Measurements from ENCODE around the gene CRCP.
"Not testable (repeated sequence)": the region's sequence is repeated elsewhere in the genome, so short reads cannot be mapped to it uniquely, and the experiment has no call there.

CRCP gene

GRCh38 chr7:66114743-66115649 lies at the start of gene CRCP:
TSS of gene CRCP (plus strand) at chr7:66114847. CDS start at chr7:66114963, 116 bp downstream.
- peak; percentile 80 for DNase-seq (ENCODE audit: low read depth)

- DNase-seq (ENCODE audit: low read depth), result no peak
Measured at GRCh38 chr7:66069732-66070131, 44.9 kb upstream of the CRCP start.

- DNase-seq (ENCODE audit: low read depth), result no peak
Measured at GRCh38 chr7:66070222-66070621, 44.4 kb upstream of the CRCP start.

- not testable (repeated sequence) for DNase-seq (ENCODE audit: low read depth)
Measured at GRCh38 chr7:66072208-66072607, 42.4 kb upstream of the CRCP start.

- DNase-seq (ENCODE audit: low read depth), result peak; percentile 85
Measured at GRCh38 chr7:66075590-66076461, 38.8 kb upstream of the CRCP start, which contains the start of gene ASL. TSS of gene ASL (plus strand) at chr7:66075819. CDS start at chr7:66076082, 263 bp downstream.

DNA sequence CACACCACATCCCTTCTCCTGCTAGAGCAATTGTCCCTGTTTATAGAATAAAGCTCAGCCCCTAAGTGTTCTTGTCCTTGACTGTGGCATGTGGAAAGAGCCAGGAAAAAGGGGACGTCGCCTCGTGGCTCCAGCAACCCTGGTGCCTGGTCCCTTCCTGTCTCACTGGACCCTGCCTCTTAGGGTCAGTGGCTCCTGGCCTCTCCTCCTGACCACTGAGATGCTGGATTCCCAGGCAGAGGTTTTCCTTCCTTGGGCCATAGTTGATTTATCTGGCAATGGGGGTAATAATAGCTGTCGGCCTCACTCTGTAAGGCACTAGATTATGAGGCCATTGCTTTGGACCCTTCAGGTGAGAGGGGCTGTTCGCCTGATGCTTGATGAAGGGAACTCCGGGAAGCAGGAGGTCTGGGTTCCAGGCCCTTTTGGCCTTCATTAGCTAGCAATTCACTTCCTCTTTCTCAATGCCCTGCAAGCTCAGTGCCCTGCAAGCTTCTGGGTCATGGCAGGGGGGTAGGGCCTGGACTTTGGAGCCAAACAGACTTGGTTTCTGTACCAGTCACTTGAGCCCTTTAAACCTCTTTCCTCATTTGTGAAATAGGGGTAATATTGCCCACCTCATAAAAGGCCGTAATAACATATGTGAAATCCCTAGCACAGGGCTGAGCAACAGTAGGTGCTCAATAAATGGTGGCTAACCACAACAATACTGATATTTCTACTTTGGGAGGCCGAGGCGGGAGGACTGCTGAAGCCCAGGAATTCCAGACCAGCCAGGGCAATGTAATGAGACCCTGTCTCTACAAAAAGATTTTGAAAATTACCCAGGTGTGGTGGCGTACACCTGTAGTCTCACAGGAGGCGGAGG lies 38.0 kb upstream of the CRCP start:
- DNase-seq (ENCODE audit: low read depth), result no peak

DNA sequence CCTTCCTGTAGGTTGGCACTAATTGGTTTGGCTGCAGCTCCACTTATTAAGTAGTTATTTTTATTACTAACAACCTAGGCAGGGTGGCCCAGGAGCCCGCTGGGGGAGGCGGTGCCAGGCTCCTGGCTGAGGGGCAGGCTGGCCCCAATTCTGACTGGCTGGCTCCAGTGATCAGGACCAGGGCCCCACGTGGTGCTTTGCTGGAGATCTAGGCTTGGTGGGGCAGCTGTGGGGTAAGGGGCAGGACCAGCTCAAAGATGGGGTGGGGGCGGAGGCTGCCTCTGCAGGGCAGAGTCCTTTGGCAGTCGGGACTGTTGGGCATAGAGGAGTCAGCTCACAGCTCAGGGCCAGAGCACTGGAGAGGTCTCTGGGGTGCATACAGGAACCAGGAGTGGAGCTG lies 36.6 kb upstream of the CRCP start:
- no peak for DNase-seq (ENCODE audit: low read depth)

DNA sequence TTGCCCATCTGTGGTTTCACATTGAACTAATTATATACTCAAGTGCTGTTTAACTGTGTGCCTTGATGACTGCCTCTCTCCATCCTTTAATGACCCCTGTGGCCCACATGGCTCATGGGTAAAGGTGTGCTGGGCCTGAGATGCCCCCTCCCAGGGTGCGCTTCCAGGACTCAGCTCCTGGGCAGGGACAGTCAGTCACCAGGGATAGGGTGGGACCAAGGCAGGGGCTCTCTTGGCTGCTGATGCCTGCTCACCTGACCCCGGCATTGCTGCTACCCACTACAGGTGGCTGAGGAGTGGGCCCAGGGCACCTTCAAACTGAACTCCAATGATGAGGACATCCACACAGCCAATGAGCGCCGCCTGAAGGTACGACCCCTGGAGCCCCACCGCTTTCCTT lies 32.6 kb upstream of the CRCP start:
- no peak for DNase-seq (ENCODE audit: low read depth)

- no peak for DNase-seq (ENCODE audit: low read depth)
Measured at GRCh38 chr7:66082886-66083415, 31.7 kb upstream of the CRCP start.

DNA sequence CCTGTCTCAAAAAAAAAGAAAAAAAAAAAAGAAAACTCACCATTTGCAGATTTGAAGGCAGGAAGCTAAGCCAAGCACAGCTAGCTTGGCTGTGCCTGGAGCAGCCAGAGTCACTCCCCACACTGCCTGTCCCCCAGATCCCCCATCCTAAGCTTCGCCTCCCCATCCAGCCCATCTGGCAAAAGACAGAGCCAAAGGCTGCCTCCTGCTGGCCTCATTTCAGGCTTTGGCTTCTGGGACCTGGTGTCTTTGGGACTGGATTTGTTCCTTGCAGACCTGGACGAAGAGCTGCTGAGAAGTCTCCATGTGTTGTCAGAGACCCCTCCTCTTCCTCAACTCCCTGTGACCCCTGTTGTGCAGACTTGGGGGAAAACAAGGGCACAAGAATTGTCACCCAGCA lies 31.0 kb upstream of the CRCP start:
- DNase-seq (ENCODE audit: low read depth), result no peak

GRCh38 chr7:66088861-66089838 lies 25.5 kb upstream of the CRCP start:
- DNase-seq (ENCODE audit: low read depth), result no peak

- no peak for DNase-seq (ENCODE audit: low read depth)
Measured at GRCh38 chr7:66092654-66093053, 22.0 kb upstream of the CRCP start.

GRCh38 chr7:66095010-66095409 lies 19.6 kb upstream of the CRCP start:
- no peak for DNase-seq (ENCODE audit: low read depth)

- DNase-seq (ENCODE audit: low read depth), result no peak
Measured at GRCh38 chr7:66099232-66099550, 15.5 kb upstream of the CRCP start.

DNA sequence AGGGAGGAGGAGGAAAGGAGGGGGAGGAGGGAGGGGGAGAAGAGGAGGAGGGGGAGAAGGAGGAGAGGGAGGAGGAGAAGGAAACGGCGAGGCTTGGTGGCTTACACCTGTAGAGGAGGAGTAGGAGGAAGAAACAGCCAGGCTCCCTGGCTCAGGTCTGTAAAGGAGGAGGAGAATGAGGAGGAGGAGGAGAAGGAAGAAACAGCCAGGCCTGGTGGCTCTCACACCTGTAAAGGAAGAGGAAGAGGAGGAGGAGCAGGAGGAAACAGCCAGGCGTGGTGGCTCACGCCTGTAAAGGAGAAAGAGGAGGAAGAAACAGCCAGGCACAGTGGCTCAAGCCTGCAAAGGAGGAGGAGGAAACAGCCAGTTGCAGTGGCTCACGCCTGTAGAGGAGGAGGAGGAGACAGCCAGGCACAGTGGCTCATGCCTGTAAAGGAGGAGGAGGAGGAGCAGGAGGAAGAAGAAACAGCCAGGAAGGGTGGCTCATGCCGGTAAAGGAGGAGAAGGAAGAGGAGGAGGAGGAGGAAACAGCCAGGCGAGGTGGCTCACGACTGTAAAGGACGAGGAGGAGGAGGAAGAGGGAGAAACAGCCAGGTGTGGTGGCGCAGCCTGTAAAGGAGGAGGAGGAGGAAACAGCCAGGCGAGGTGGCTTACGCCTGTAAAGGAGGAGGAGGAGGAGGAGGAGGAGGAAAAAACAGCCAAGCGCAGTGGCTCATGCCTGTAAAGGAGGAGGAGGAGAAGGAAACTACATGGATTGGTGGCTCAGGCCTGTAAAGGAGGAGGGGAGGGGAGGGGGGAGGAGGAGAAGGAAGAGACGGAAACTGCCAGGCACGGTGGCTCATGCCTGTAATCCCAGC lies 14.9 kb upstream of the CRCP start:
- DNase-seq (ENCODE audit: low read depth), result peak; percentile 11

DNA sequence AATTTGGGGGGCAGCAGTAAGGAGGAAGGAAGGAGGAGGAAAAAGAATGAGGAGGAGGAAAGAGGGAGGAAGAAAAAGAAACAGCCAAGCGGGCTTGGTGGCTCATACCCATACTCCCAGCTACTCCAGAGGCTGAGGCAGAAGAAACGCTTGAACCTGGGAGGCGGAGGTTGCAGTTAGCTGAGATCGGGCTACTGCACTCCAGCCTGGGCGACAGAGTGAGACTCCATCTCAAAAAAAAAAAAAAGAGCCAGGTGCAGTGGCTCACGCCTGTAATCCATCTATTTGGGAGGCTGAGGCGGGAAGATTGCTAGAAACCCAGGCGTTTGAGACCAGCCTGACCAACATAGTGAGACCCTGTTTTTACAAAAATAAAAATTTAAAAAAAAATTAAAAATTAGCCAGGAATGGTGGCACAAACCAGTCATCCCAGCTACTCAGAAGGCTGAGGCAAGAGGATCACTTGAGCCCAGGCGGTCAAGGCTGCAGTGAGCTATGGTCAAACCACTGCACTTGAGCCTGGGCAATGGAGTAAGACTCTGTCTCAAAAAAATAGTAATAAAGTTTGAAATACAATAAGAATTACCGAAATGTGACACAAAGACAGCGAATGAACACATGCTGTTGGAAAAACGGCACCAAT lies 14.1 kb upstream of the CRCP start:
- DNase-seq (ENCODE audit: low read depth), result no peak

GRCh38 chr7:66102168-66102567 lies 12.5 kb upstream of the CRCP start:
- not testable (repeated sequence) for DNase-seq (ENCODE audit: low read depth)

DNA sequence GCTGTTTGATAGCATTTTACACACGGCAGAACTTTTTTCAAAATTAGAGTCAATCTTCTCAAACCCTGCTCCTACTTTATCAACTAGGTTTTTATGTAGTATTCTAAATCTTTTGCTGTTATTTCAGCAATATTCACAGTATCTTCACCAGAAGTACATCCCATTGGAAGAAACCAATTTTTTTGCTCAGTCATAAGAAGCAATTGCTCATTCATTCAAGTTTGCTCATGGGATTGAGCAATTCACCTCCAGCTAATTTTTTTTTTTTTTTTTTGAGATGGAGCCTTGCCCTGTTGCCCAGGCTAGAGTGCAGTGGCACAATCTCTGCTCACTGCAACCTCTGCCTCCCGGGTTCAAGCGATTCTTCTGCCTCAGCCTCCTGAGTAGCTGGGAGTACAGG lies 10.7 kb upstream of the CRCP start:
- DNase-seq (ENCODE audit: low read depth), result not testable (repeated sequence)

DNA sequence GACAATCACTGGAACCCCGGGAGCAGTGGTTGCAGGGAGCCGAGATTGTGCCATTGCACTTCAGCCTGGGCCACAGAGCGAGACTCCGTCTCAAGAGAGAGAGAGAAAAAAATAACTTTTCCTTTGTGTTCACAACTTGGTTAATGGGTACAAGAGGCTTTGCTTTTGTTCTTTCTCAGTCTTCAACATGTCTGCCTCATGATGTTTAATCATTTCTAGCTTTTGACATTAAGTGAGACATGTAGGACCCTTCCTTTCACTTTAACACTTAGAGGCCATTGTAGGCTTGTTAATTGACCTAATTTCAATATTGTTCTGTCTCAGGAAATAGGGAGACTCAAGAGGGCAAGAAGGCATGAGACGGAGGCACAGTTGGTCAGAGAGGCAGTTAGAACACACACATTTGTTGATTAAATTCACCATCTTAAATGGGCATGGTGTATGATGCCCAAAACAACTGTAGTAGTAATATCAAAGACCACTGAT lies 9.3 kb upstream of the CRCP start:
- no peak for DNase-seq (ENCODE audit: low read depth)

Measured in activated T-cell treated with anti-CD3 and anti-CD28 coated beads for 24 hours (primary cell).